ENCODE measurements around the gene GATAD2A.

The GATAD2A gene

GRCh38 chr19:19527371-19527656 lies 121.8 kb downstream of the GATAD2A start:
- no peak for DNase-seq (ENCODE audit: low read depth)
- TF ChIP-seq CTCF (conservative IDR thresholded peaks at IDR 0.05; ENCODE audit: low read depth, low read length) = no peak
- no peak overlapping the region for H3K4me3 ChIP-seq (ENCODE audit: low read depth, low read length)

DNA sequence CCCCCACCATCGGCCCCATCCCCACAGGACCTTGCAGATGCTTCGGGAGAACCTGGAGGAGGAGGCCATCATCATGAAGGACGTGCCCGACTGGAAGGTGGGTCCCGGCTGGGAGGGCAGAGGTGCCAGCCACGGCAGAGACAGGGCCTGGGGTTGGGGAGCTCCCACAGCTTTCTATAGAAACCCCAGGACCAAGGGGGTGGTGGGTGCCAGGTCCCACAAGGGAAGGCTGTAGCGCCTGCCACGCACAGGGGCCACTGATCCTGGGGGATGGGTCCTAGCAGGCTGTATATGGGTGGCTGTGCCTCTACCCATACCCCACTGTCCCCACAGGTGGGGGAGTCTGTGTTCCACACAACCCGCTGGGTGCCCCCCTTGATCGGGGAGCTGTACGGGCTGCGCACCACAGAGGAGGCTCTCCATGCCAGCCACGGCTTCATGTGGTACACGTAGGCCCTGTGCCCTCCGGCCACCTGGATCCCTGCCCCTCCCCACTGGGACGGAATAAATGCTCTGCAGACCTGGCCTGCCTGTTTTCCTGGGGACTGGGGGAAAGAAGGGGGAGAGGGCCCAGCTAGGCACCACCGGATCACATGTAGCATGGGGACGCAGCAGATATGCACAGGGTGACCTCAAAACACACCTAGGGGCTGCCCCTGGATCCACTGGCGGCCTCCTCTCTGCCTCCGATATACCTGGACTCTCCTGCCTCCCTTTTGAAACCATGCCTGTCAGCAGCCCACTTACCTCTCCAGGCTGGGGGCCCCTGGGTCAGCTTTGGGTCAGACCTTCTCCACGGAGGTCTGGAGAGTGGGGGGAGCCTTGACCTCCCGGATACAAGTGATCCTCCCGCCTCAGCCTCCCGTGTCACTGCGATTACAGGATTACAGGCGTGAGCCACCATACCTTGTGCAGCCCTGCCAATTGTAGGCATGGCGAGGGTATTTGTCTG lies 122.5 kb downstream of the GATAD2A start:
- no peak for DNase-seq (ENCODE audit: low read depth)
- H3K4me3 ChIP-seq (ENCODE audit: low read depth, low read length) = no peak overlapping the region
- no peak for TF ChIP-seq CTCF (conservative IDR thresholded peaks at IDR 0.05; ENCODE audit: low read depth, low read length)

DNA sequence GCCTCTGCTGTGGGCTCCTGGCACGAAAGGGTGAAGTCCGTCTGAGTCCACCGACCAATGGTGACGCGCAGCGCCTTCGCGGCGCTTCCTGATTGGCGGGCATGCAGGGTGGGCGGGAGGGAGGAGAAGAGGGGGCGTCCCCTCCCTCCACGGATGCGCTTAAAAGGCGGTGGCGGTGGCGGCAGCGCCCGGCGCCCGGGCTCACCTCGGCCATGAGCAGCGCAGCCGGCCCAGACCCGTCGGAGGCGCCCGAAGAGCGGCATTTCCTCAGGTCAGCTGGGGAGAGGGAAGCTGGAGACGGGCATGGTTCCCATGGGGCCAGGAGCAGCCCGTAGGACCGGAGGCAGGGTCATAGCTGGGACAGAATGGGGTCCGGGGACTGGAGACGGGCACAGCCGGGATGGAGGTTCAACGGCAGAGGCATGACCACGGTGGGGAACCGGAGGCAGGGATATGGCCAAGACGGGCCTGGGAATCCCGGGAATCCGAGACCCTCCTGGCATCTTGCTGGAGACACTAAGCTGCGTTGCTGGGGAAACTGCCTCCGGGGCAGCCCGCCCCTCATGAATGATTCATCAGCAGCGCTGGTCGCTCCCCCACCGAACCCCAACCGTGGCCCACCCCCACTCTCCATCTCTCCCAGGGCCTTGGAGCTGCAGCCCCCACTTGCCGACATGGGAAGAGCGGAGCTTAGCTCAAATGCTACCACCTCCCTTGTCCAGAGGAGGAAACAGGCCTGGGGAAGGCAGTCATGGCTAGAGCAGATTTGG lies 123.4 kb downstream of the GATAD2A start, which contains the start of gene YJEFN3:
TSS of gene YJEFN3 (plus strand) at position 191 of the 770 bp plus-strand sequence. CDS start at position 213, 22 bp downstream.
- peak; percentile 70 for DNase-seq (ENCODE audit: low read depth)
- H3K4me3 ChIP-seq (ENCODE audit: low read depth, low read length) = peak within 1 kb of the TSS; percentile 38
- no peak for TF ChIP-seq CTCF (conservative IDR thresholded peaks at IDR 0.05; ENCODE audit: low read depth, low read length)

- no peak overlapping the region for H3K4me3 ChIP-seq (ENCODE audit: low read depth, low read length)
- no peak for TF ChIP-seq CTCF (conservative IDR thresholded peaks at IDR 0.05; ENCODE audit: low read depth, low read length)
- no peak for DNase-seq (ENCODE audit: low read depth)
Observed at GRCh38 chr19:19529783-19530422, 124.4 kb downstream of the GATAD2A start.

- no peak overlapping the region for H3K4me3 ChIP-seq (ENCODE audit: low read depth, low read length)
- peak; percentile 48 for DNase-seq (ENCODE audit: low read depth)
- TF ChIP-seq CTCF (conservative IDR thresholded peaks at IDR 0.05; ENCODE audit: low read depth, low read length) = peak; percentile 14
Observed at GRCh38 chr19:19530423-19530804, 124.9 kb downstream of the GATAD2A start.

- TF ChIP-seq CTCF (conservative IDR thresholded peaks at IDR 0.05; ENCODE audit: low read depth, low read length) = no peak
- H3K4me3 ChIP-seq (ENCODE audit: low read depth, low read length) = no peak overlapping the region
- DNase-seq (ENCODE audit: low read depth) = no peak
Observed at GRCh38 chr19:19530889-19531288, 125.4 kb downstream of the GATAD2A start.

Data from choroid plexus epithelial cell (primary cell).